Measurements from ENCODE around the gene CACNA2D1. TPM values are rescaled to one million over a fixed set of nuclear protein-coding genes. Genes with fewer than 3 reads are reported as not detected.

Gene CACNA2D1
- polyA plus RNA-seq, 1 donor: 11.4 TPM

DNA sequence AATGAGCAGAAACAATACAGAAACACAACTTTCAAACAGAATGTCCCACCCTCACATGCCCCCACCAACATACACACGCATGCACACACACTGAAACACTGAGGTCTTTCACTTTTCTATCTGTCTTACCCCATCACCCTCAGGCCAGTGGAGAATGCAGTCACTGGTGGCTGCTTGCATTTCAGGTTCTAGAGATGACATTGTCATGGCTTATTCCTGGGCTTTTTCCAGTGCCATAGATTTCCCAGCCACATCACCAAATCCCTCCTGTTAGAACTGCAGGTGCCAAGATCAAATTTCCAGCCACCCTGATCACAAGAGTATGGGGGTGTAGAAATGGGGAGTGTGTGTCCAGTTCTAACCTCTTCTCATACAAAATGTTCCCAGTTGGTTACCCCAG, 68.4 kb downstream of the CACNA2D1 start:
- H3K4me3 ChIP-seq (ENCODE audit: low read length): no peak overlapping the region
- H3K27ac ChIP-seq (ENCODE audit: low read length): no peak overlapping the region
- no peak for DNase-seq
- H3K9me3 ChIP-seq (ENCODE audit: control insufficient read depth, low read depth, low read length): no peaks in the 10 kb centered on the region
- WGBS (ENCODE audit: insufficient coverage, low lambda C conversion rate): 100% methylated on average over 1 of the region's 1 CpG
- no peaks in the 10 kb centered on the region for H3K36me3 ChIP-seq (ENCODE audit: control insufficient read depth, insufficient read depth, low read length)
- H3K4me1 ChIP-seq (ENCODE audit: control insufficient read depth, insufficient read depth, low read length): no peaks in the 10 kb centered on the region
- H3K27me3 ChIP-seq (ENCODE audit: control insufficient read depth, insufficient read depth, low read length): no peaks in the 10 kb centered on the region

DNA sequence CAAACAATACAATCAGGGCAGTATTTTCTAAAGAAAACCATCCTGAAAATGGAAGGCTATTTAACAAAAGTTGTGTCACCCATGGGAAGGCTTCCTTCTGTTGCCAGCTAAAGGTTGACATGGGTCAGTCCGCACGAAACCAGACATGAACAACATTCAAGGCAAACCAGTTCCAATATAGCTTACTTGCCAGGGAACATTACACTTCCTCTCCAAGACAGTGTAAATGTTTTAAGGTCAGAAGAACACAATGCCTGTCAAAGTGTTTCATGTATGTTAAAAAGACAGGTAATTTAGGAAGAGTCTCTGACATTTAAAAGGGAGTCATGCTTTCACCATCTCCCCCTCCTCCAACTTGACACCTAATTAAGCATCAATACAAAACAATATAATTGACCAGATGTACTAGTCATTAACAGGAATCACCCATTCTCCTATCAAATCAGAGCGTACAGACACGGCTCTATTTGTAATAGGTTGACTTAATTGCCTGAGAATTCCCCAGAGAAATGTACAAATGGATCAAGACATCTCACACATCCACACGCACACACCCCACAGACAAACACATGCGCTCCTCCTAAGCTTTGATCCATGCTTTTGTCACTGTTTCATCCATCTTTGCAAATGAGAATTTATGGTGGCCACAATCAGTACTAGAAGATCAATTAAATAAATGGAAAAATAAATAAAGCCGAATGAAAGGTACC, 69.5 kb downstream of the CACNA2D1 start:
- no peaks in the 10 kb centered on the region for H3K27me3 ChIP-seq (ENCODE audit: control insufficient read depth, insufficient read depth, low read length)
- H3K27ac ChIP-seq (ENCODE audit: low read length): no peak overlapping the region
- no peaks in the 10 kb centered on the region for H3K4me1 ChIP-seq (ENCODE audit: control insufficient read depth, insufficient read depth, low read length)
- 60% methylated on average over 1 of the region's 7 CpGs for WGBS (ENCODE audit: insufficient coverage, low lambda C conversion rate)
- no peak overlapping the region for H3K4me3 ChIP-seq (ENCODE audit: low read length)
- no peak for DNase-seq
- no peaks in the 10 kb centered on the region for H3K9me3 ChIP-seq (ENCODE audit: control insufficient read depth, low read depth, low read length)
- H3K36me3 ChIP-seq (ENCODE audit: control insufficient read depth, insufficient read depth, low read length): no peaks in the 10 kb centered on the region

DNA sequence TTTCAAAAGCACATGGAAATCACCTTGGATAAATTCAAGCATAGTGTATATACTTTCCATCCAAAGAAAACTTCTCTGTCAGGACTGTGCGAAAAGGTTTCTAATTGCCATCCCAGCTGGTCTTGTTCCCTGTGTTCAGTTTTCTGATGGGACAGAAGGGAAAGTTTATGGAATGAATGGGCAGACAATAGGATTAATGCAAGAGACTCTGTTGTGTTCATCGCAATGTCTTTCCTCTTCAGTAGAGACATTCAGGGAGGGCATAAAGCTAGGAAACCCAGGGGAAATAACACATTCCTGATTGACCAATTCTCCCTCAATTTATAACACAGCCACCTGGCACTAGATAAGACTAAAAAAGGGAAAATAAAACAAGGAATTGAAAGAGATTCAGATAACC, 78.9 kb downstream of the CACNA2D1 start:
- Histone ChIP-seq H3K4me1 (ENCODE audit: control insufficient read depth, insufficient read depth, low read length) (no peaks in the 10 kb centered on the region), H3K27ac (ENCODE audit: low read length) (no peak overlapping the region), H3K4me3 (ENCODE audit: low read length) (no peak overlapping the region), H3K36me3 (ENCODE audit: control insufficient read depth, insufficient read depth, low read length) (no peaks in the 10 kb centered on the region), H3K9me3 (ENCODE audit: control insufficient read depth, low read depth, low read length) (no peaks in the 10 kb centered on the region), H3K27me3 (ENCODE audit: control insufficient read depth, insufficient read depth, low read length) (no peaks in the 10 kb centered on the region)
- no CpG with 5 or more reads among the region's 2 CpGs for WGBS (ENCODE audit: insufficient coverage, low lambda C conversion rate)
- no peak for DNase-seq

DNA sequence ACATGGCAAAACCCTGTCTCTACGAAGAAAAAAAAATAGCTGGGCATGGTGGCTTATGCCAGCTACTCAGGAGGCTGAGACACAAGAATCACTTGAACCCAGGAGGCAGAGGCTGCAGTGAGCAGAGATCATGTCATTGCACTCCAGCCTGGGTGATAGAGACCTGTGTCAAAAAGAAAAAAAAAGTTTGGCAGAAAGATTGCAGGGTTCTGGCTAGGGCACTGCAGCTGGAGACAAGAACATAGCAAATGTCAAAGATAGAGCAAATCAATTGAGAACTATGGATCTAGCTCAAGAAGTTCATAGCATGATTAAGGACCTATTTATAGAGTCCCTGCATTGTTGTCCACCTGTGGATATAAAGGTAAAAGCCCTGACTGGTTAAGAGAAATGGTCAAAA, 79.5 kb downstream of the CACNA2D1 start:
- Histone ChIP-seq H3K4me3 (ENCODE audit: low read length) (no peak overlapping the region), H3K27me3 (ENCODE audit: control insufficient read depth, insufficient read depth, low read length) (no peaks in the 10 kb centered on the region), H3K36me3 (ENCODE audit: control insufficient read depth, insufficient read depth, low read length) (no peaks in the 10 kb centered on the region), H3K4me1 (ENCODE audit: control insufficient read depth, insufficient read depth, low read length) (no peaks in the 10 kb centered on the region), H3K27ac (ENCODE audit: low read length) (no peak overlapping the region), H3K9me3 (ENCODE audit: control insufficient read depth, low read depth, low read length) (no peaks in the 10 kb centered on the region)
- DNase-seq: no peak
- WGBS (ENCODE audit: insufficient coverage, low lambda C conversion rate): no CpG with 5 or more reads among the region's 1 CpG

DNA sequence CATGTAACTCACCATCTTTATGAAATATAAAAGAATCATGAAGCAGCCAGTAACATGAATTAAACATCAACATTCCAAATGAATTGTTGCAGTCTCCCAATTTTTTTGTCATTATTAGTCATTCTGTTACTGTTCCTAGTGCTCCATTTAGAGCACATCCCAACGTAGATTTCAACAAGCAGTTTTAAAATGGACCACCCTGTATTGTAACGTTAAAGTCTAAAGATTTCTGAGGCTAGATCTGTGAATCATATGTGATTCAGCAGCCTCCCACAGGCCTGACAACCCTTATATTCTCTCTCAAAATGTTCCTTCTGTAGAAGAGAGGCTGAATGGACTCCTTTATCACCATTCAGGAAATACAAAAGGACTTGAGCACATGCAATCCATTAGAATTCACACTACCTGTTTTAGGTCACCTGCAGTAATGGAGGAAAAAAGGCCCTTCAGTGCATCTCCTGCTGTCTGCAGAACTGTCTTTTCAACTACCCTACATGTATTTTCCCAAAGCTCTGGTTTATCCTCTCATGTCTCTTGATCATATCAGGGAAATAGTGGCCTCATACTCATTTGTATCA, 81.4 kb downstream of the CACNA2D1 start:
- no peak for DNase-seq
- Histone ChIP-seq H3K4me1 (ENCODE audit: control insufficient read depth, insufficient read depth, low read length) (no peaks in the 10 kb centered on the region), H3K9me3 (ENCODE audit: control insufficient read depth, low read depth, low read length) (no peaks in the 10 kb centered on the region), H3K4me3 (ENCODE audit: low read length) (no peak overlapping the region), H3K27me3 (ENCODE audit: control insufficient read depth, insufficient read depth, low read length) (no peaks in the 10 kb centered on the region), H3K27ac (ENCODE audit: low read length) (no peak overlapping the region), H3K36me3 (ENCODE audit: control insufficient read depth, insufficient read depth, low read length) (no peaks in the 10 kb centered on the region)
- no CpG with 5 or more reads among the region's 2 CpGs for WGBS (ENCODE audit: insufficient coverage, low lambda C conversion rate)

DNA sequence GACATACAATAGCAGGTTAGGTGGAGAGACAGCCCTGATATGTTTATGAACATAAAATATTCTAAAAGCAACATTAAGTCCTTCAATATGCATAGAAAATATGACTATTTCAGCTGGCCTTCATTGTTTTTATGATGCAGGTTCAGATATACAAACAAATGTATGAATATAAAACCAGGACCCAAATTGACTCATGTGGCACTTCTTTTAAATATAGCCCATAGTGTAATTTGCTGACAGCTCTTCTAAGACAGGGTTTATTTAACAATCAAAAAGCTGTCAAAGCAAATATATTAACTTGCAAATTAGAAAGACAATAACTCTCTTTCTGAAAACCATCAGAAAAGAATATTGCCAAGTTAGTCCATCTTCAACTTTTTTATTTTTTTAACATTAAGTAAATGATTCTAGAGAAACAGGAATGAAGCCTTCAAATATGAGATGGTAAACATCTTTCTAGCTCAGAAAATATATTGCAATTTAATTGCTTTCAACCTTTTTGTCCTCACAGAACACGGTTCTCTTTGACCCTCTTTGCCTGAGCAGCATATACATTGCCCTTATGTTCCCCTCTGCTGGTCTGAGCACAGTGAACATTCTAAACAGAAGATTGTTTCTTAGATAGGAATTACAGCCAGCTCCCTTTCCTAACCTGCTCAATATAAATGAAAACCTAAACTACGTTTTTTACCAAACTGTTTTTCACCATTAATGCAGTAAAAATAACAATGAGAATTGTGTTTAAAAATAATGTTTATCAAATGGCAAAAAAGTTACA, 82.8 kb downstream of the CACNA2D1 start:
- Histone ChIP-seq H3K27me3 (ENCODE audit: control insufficient read depth, insufficient read depth, low read length) (no peaks in the 10 kb centered on the region), H3K27ac (ENCODE audit: low read length) (no peak overlapping the region), H3K9me3 (ENCODE audit: control insufficient read depth, low read depth, low read length) (no peaks in the 10 kb centered on the region), H3K4me1 (ENCODE audit: control insufficient read depth, insufficient read depth, low read length) (no peaks in the 10 kb centered on the region), H3K36me3 (ENCODE audit: control insufficient read depth, insufficient read depth, low read length) (no peaks in the 10 kb centered on the region), H3K4me3 (ENCODE audit: low read length) (no peak overlapping the region)
- WGBS (ENCODE audit: insufficient coverage, low lambda C conversion rate): 53% methylated on average over 2 of the region's 2 CpGs
- DNase-seq: no peak

DNA sequence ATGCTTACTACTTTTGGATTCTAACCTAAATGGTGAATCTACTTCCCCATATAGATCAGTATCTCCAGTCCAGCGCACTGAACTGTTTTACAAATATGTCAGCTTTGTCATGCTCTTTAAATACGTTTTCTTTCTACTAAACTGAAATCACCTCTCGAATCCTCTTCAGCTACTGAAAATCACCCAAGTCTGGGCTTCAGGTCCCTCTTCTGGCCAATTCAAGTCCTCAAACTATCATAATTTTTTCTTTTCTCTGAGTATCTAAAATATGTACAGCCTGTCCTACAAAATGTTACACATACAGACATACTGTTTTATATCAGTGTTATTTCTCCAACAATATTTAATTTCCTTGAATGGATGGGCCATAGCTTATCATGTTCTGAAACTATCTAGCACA, 84.2 kb downstream of the CACNA2D1 start:
- Histone ChIP-seq H3K36me3 (ENCODE audit: control insufficient read depth, insufficient read depth, low read length) (no peaks in the 10 kb centered on the region), H3K27me3 (ENCODE audit: control insufficient read depth, insufficient read depth, low read length) (no peaks in the 10 kb centered on the region), H3K4me3 (ENCODE audit: low read length) (no peak overlapping the region), H3K4me1 (ENCODE audit: control insufficient read depth, insufficient read depth, low read length) (no peaks in the 10 kb centered on the region), H3K9me3 (ENCODE audit: control insufficient read depth, low read depth, low read length) (no peaks in the 10 kb centered on the region), H3K27ac (ENCODE audit: low read length) (no peak overlapping the region)
- no peak for DNase-seq
- 90% methylated on average over 2 of the region's 3 CpGs for WGBS (ENCODE audit: insufficient coverage, low lambda C conversion rate)

DNA sequence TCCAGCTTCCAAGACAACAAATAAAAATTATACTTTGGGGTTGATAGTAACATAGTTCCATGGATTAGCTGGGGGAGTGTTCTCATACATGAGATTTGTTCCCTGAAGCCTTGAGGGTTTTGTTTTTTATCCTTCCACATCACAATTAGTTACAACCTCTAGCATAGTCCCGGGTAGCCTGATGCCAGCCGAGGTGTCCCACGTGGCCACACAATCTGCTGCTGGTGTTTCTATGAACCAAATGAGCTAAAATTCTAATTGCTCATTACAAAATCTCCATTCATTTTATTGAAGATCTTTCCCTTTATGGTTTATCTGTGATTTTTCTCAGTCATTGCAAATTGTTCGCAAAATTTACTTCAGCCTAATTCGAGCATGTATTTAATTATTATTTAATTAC, 84.7 kb downstream of the CACNA2D1 start:
- no peak overlapping the region for H3K27ac ChIP-seq (ENCODE audit: low read length)
- WGBS (ENCODE audit: insufficient coverage, low lambda C conversion rate): 100% methylated on average over 2 of the region's 5 CpGs
- H3K27me3 ChIP-seq (ENCODE audit: control insufficient read depth, insufficient read depth, low read length): no peaks in the 10 kb centered on the region
- no peaks in the 10 kb centered on the region for H3K9me3 ChIP-seq (ENCODE audit: control insufficient read depth, low read depth, low read length)
- no peaks in the 10 kb centered on the region for H3K4me1 ChIP-seq (ENCODE audit: control insufficient read depth, insufficient read depth, low read length)
- DNase-seq: no peak
- no peaks in the 10 kb centered on the region for H3K36me3 ChIP-seq (ENCODE audit: control insufficient read depth, insufficient read depth, low read length)
- H3K4me3 ChIP-seq (ENCODE audit: low read length): no peak overlapping the region

DNA sequence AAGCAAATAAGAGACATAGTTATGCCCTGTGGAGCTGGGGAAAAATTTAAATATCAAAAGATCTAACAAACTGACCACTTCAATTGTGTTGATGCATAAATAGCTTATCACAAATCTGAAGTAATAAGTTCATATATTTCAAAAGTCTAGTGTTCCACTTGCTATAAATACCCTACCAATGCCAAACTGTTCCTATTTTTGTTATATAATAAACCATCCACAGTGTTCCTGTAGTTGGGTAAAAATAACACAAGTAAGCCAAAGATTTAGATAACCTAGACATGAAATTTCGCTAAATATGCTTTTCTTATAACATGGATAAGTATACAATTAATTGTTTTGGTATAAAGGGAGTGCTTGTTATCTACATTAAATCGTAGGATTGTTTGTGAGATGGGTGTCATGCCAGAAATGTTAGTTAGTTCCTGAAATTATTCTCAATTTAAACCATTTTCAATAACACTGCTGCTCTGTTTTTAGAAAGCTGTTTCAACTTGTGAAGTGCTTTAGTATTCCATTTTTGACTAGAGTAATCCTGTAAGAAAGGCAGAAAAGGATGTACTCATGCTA, 85.5 kb downstream of the CACNA2D1 start:
- Histone ChIP-seq H3K27me3 (ENCODE audit: control insufficient read depth, insufficient read depth, low read length) (no peaks in the 10 kb centered on the region), H3K27ac (ENCODE audit: low read length) (no peak overlapping the region), H3K4me3 (ENCODE audit: low read length) (no peak overlapping the region), H3K36me3 (ENCODE audit: control insufficient read depth, insufficient read depth, low read length) (no peaks in the 10 kb centered on the region), H3K4me1 (ENCODE audit: control insufficient read depth, insufficient read depth, low read length) (no peaks in the 10 kb centered on the region), H3K9me3 (ENCODE audit: control insufficient read depth, low read depth, low read length) (no peaks in the 10 kb centered on the region)
- DNase-seq: no peak
- no CpG with 5 or more reads among the region's 2 CpGs for WGBS (ENCODE audit: insufficient coverage, low lambda C conversion rate)

DNA sequence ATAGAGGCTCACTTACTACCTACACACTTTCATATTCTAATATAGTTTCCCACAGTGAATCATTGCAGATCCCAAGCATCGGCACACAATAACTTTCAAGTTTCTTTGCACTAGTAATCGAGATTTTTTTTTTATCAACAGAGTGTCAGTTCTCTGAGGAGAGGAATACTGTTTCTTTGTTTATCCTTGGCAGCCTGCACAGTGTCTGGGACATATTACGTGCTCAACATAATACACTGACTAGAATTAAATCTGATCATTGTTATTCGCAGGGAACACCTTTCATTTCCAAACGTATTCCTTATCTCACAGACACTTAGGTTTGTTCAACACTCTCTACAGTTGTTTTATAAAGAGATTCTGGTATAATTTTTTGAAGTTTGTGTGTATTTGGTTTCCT, 95.3 kb downstream of the CACNA2D1 start:
- WGBS (ENCODE audit: insufficient coverage, low lambda C conversion rate): 90% methylated on average over 2 of the region's 5 CpGs
- Histone ChIP-seq H3K27ac (ENCODE audit: low read length) (no peak overlapping the region), H3K27me3 (ENCODE audit: control insufficient read depth, insufficient read depth, low read length) (no peaks in the 10 kb centered on the region), H3K4me1 (ENCODE audit: control insufficient read depth, insufficient read depth, low read length) (no peaks in the 10 kb centered on the region), H3K36me3 (ENCODE audit: control insufficient read depth, insufficient read depth, low read length) (no peaks in the 10 kb centered on the region), H3K9me3 (ENCODE audit: control insufficient read depth, low read depth, low read length) (no peaks in the 10 kb centered on the region), H3K4me3 (ENCODE audit: low read length) (no peak overlapping the region)
- DNase-seq: no peak

Measured in large intestine (tissue), 3 donors.